PC-9 (cell line): ENCODE measurements around the gene ADAMTS10. TPM values are rescaled to one million over a fixed set of nuclear protein-coding genes. Genes with fewer than 3 reads are reported as not detected.
A peak's percentile ranks its signal among the peaks of the same experiment; 100 is the strongest.

Experiments used
- BruUV-seq: library from RNA; stranded (reverse); fragments of 400-500 nt; replicated peaks from 2 replicates; lab custom pipeline; 2021; lab: Mats Ljungman, UMichigan
- CTCF ChIA-PET: fragments of 300-600 bp; sonication (Branson Sonifier 250); formaldehyde crosslinking; loops from one replicate; lab custom pipeline; 2022; ENCODE audit warnings: antibody characterized with exemption; lab: Charles Lee
- POLR2A ChIA-PET: fragments of 300-600 bp; sonication (Branson Sonifier 250); formaldehyde crosslinking; loops from one replicate; lab custom pipeline; 2022; ENCODE audit warnings: antibody characterized with exemption; ENCODE audit not compliant: unreplicated experiment; lab: Charles Lee
- DNase-seq, 2 experiments: peaks; one replicate each; pipeline versions ENCODE4 v3.0.0 to v3.0.0-alpha.2; 2015 to 2022; ENCODE audit warnings: mixed read lengths in 1 of 2
- H2AFZ ChIP-seq: fragments of 200-600 bp; sonication (generic); 2 replicates; pipeline ENCODE4 v1.8.1; 2017; ENCODE audit warnings: antibody characterized with exemption
- H3F3A ChIP-seq: fragments of 200-600 bp; sonication (generic); 2 replicates; pipeline ENCODE4 v1.8.1; 2017; ENCODE audit warnings: antibody characterized with exemption, mild to moderate bottlenecking, low read depth; ENCODE audit not compliant: insufficient read depth
- H3K27ac ChIP-seq: fragments of 200-600 bp; sonication (generic); 2 replicates; pipeline ENCODE4 v1.6.1; 2016; ENCODE audit warnings: mixed run types
- H3K27me3 ChIP-seq: fragments of 200-600 bp; sonication (generic); 2 replicates; pipeline ENCODE4 v1.6.1; 2016; ENCODE audit warnings: low read depth, mixed run types; ENCODE audit not compliant: insufficient read depth
- H3K36me3 ChIP-seq: fragments of 200-600 bp; sonication (generic); 2 replicates; pipeline ENCODE4 v1.6.1; 2016; ENCODE audit warnings: low read depth, mixed run types
- H3K4me1 ChIP-seq: fragments of 200-600 bp; sonication (generic); replicated peaks from 2 replicates; pipeline ENCODE4 v1.6.1; 2016; ENCODE audit warnings: mixed run types; ENCODE audit not compliant: insufficient read depth
- H3K4me2 ChIP-seq: fragments of 200-600 bp; sonication (generic); 2 replicates; pipeline ENCODE4 v1.6.1; 2017; ENCODE audit warnings: mixed run types
- H3K4me3 ChIP-seq: fragments of 200-600 bp; sonication (generic); 2 replicates; pipeline ENCODE4 v1.6.1; 2016; ENCODE audit warnings: mixed run types
- H3K79me2 ChIP-seq: fragments of 200-600 bp; sonication (generic); 2 replicates; pipeline ENCODE4 v1.6.1; 2017; ENCODE audit warnings: low read depth, mixed run types
- H3K9me2 ChIP-seq: fragments of 200-600 bp; sonication (generic); 2 replicates; pipeline ENCODE4 v1.8.1; 2017; ENCODE audit warnings: mild to moderate bottlenecking; ENCODE audit not compliant: insufficient read depth
- H3K9me3 ChIP-seq: fragments of 200-600 bp; sonication (generic); 2 replicates; pipeline ENCODE4 v1.8.1; 2016; ENCODE audit warnings: low read depth; ENCODE audit not compliant: insufficient read depth
- H4K20me1 ChIP-seq: fragments of 200-600 bp; sonication (generic); 2 replicates; pipeline ENCODE4 v1.8.1; 2017; ENCODE audit not compliant: insufficient read depth
- CTCF ChIP-seq: fragments of 200-600 bp; sonication (generic); conservative IDR thresholded peaks from 2 replicates; pipeline ENCODE4 v1.6.1; 2017; ENCODE audit warnings: mixed run types, antibody characterized with exemption, mild to moderate bottlenecking, moderate library complexity
- EZH2 ChIP-seq: fragments of 200-600 bp; sonication (generic); IDR thresholded peaks from 2 replicates; pipeline ENCODE4 v1.8.0; 2017; ENCODE audit warnings: antibody characterized with exemption, low read depth
- intact Hi-C: fragments of 100-400 bp; cut with micrococcal nuclease; formaldehyde crosslinking; loops from one replicate; pipeline ENCODE4 v1.10.0; 2022; ENCODE audit not compliant: unreplicated experiment
- total RNA-seq: library from RNA; stranded (reverse); gene quantifications from 2 replicates; pipeline ENCODE4 v1.2.3, GENCODE V29; 2021

ADAMTS10 gene
- total RNA-seq, 1 experiment from 2014 or later, result not detected

DNA sequence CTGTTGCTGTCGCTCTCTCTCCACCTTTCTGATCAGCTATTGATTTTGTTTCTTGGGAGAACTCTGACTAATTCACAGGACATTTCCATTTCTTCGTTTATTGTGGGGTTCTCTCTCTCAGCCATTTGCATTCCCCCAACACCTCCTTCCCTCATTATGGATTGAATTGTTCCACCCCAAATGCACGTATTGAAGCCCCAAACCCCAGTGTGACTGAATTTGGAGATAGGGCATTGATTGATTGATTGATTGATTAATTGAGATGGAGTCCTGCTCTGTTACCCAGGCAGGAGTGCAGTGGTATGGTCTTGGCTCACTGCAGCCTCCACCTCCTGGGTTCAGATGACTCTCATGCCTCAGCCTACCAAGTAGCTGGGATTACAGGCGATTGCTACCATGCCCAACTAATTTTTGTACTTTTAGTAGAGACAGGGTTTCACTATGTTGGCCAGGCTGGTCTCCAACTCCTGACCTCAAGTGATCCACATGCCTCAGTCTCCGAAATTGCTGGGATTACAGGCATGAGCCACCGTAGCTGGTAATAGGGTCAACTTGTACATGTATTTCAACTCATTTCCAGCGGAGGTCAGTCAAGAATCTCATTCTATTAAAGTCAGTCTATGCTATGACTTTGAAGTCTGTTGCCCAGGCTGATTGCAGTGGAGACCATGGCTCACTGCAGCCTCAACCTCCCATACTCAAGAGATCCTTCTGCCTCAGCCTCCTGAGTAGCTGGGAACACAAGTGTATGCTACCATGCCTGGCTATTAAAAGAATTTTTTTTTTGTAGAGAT is 33.5 kb upstream of the ADAMTS10 start:
- intact Hi-C loops, result no loop called here
- Histone ChIP-seq H3K9me2 (no peaks in the 10 kb centered on the region), H3F3A (0 out of 2 replicates have a peak, but pooled peaks cover 3% of the 10 kb centered on the region), H3K4me2 (no peak overlapping the region), H3K27me3 (peaks cover 8% of the 10 kb centered on the region), H3K4me3 (no peak overlapping the region), H3K79me2 (no peaks in the 10 kb centered on the region), H2AFZ (no peak overlapping the region), H4K20me1 (no peaks in the 10 kb centered on the region), H3K27ac (no peak overlapping the region), H3K36me3 (no peaks in the 10 kb centered on the region), H3K9me3 (no peaks in the 10 kb centered on the region; the same call in 1 of the 2 replicates), H3K4me1 (no peaks in the 10 kb centered on the region)
- CTCF ChIA-PET, result no interaction called here
- no peak for DNase-seq
- POLR2A ChIA-PET, result no interaction called here
- TF ChIP-seq EZH2, result no peak
- TF ChIP-seq CTCF, result no peak
- BruUV-seq, result no TSS peak

- intact Hi-C loops, result loop anchor here (1.0 kb wide), 1 partner anchor 27 kb away; no protein-coding TSS in a partner anchor
- H3K9me2 ChIP-seq, result no peaks in the 10 kb centered on the region
- ChIA-PET CTCF (interaction anchor here (0.6 to 0.7 kb wide), 6 partner anchors 20 to 73 kb away, joined by 3 to 7 read pairs (median 6); no protein-coding TSS in a partner anchor), POLR2A (no interaction called here)
- H2AFZ ChIP-seq, result no peak overlapping the region
- no peaks in the 10 kb centered on the region for H4K20me1 ChIP-seq
- H3K4me3 ChIP-seq, result no peak overlapping the region
- no peaks in the 10 kb centered on the region for H3K36me3 ChIP-seq
- no peaks in the 10 kb centered on the region; the same call in 1 of the 2 replicates for H3K9me3 ChIP-seq
- no peak overlapping the region for H3K4me2 ChIP-seq
- peaks cover 8% of the 10 kb centered on the region for H3K27me3 ChIP-seq
- H3F3A ChIP-seq, result 0 out of 2 replicates have a peak, but pooled peaks cover 3% of the 10 kb centered on the region
- no peak for TF ChIP-seq CTCF
- TF ChIP-seq EZH2, result no peak
- no peak for DNase-seq
- no peaks in the 10 kb centered on the region for H3K79me2 ChIP-seq
- H3K4me1 ChIP-seq, result no peaks in the 10 kb centered on the region
- BruUV-seq, result no TSS peak
- no peak overlapping the region for H3K27ac ChIP-seq
Observed at GRCh38 chr19:8642561-8642960, 32.0 kb upstream of the ADAMTS10 start.

GRCh38 chr19:8641908-8642547 is 31.5 kb upstream of the ADAMTS10 start:
- BruUV-seq, result no TSS peak
- H3K4me2 ChIP-seq, result no peak overlapping the region
- intact Hi-C loops, result loop anchor here (1.0 kb wide), 1 partner anchor 27 kb away; no protein-coding TSS in a partner anchor
- CTCF ChIA-PET, result interaction anchor here (0.6 to 0.7 kb wide), 6 partner anchors 20 to 73 kb away, joined by 3 to 7 read pairs (median 6); no protein-coding TSS in a partner anchor
- no peaks in the 10 kb centered on the region for H3K36me3 ChIP-seq
- no peak overlapping the region for H2AFZ ChIP-seq
- peaks cover 8% of the 10 kb centered on the region for H3K27me3 ChIP-seq
- H3K9me2 ChIP-seq, result no peaks in the 10 kb centered on the region
- TF ChIP-seq EZH2, result no peak
- peak; percentile 76 for TF ChIP-seq CTCF
- no peaks in the 10 kb centered on the region for H3K79me2 ChIP-seq
- no peak overlapping the region for H3K27ac ChIP-seq
- H3K4me3 ChIP-seq, result no peak overlapping the region
- DNase-seq, result peak in 1 of 2 experiments; percentile 6
- H4K20me1 ChIP-seq, result no peaks in the 10 kb centered on the region
- POLR2A ChIA-PET, result no interaction called here
- H3K9me3 ChIP-seq, result no peaks in the 10 kb centered on the region; the same call in 1 of the 2 replicates
- 0 out of 2 replicates have a peak, but pooled peaks cover 3% of the 10 kb centered on the region for H3F3A ChIP-seq
- H3K4me1 ChIP-seq, result no peaks in the 10 kb centered on the region
